ENCODE data around the gene DUSP9.
"Not testable (repeated sequence)": the region's sequence is repeated elsewhere in the genome, so short reads cannot be mapped to it uniquely, and the experiment has no call there.

DUSP9 gene, protein sequence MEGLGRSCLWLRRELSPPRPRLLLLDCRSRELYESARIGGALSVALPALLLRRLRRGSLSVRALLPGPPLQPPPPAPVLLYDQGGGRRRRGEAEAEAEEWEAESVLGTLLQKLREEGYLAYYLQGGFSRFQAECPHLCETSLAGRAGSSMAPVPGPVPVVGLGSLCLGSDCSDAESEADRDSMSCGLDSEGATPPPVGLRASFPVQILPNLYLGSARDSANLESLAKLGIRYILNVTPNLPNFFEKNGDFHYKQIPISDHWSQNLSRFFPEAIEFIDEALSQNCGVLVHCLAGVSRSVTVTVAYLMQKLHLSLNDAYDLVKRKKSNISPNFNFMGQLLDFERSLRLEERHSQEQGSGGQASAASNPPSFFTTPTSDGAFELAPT

GRCh38 chrX:153646620-153647373, at the start of gene DUSP9:
Gene DUSP9 (plus strand): TSS chrX:153647203. CDS start chrX:153647954, 751 bp downstream.
- no peak for DNase-seq

GRCh38 chrX:153598541-153599191, 48.3 kb upstream of the DUSP9 start, which contains the start of gene CCNQ:
Gene CCNQ (minus strand): TSS chrX:153599139. CDS start chrX:153599073, 66 bp downstream.
- no peak for DNase-seq

DNA sequence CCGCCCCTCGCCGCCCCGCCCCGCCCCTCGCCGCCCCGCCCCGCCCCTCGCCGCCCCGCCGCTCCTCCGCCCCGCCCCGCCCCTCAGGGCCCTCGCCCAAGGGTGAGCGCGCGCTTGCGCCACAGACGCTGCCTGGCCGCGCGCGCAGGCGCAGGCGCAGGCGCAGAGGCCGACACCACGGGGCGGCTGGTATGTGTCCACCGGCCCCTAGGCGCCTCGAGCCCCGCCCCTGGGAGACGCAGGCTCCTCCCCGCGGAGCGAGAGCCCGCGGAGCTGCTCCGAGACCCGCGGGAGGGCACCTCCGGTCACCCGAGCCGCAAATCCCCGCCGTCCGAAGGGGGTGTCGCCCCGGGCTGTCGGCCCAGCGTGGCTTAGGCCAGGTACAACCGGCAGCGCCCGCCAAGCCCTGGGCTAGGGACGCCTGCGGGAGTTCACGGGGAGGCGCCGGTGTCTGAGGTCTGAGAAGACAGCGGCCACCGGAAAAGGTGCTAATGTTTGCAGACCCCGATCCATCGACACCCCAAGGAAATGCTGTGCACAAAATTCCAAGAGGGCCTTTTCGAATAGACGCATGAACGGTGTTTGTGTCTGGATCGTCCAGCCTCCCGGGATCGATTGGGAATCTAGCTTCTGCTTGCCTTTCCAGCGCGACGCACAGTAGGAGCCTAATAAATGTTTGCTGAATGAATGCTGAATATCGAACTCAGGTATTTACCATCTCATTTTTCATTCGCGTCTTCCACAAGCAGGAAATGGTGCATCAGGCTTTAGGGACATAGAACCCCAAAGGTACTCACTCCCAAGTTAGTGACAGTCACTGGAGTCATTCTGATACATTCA, 47.6 kb upstream of the DUSP9 start:
- peak; percentile 24 for DNase-seq

DNA sequence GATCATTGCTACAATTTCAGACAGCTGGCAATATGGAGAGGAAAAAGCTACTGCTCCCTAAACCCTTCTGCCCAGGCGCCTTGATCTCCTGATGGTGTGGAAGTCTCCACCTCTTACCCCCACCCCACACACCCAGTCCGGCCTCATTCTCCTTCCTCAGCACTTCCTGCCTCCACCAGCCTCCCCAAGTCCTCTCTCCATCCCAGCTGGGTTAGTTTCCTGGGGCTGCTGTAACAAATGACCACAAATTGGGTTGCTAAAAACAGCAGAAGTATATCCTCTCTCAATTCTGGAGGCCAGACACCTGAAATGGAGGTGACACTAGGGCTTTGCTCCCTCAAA, 47.0 kb upstream of the DUSP9 start:
- DNase-seq: no peak

- no peak for DNase-seq
These were observed 46.1 kb upstream of the DUSP9 start for GRCh38 chrX:153600921-153601320.

DNA sequence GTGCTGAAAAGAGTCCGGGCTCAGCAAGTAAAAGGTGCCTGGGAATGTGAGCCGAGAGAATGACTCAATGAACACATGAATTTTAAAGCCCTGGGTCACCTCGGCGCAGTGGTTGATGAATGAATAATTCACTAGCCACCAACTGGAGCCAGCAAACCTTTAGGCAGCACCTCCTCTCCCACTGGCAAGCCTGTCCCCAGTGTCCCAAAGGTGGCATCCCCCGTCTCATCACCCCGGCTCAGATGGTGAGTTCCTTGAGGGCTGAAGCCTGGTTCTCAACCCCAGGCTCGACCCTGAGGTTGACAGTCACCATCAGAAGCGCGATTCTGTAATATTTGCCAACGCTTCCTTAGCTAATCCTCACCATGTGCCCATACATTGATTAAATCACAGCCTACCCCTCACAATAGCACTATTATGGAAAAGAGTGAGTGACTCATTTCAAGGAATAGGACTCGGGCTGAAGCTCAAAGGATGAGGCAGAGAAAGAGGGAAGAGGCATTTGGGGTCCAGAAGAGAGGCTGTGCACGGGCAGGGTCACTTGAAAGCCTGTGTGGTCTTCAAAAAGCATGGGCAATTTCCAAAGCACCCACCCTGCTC, 45.4 kb upstream of the DUSP9 start:
- no peak for DNase-seq

DNA sequence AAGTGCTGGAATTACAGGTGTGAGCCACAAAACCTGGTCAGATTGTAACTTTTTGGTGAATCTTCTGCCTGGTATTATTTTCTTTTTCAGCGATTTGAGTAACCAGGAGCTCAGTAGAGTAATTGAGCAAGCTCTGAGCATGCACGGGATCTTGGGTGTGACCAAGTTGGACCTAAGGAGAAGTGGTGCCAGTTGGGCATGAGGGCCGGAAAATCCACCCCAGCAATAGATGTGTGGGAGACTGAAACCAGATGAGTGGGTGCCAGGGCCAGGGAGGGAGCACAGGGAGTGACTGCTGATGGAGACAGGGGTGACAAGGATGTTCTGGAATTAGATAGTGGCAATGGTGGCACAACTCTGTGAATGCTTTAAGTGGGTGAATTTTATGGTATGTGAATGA, 44.4 kb upstream of the DUSP9 start:
- DNase-seq: no peak

DNA sequence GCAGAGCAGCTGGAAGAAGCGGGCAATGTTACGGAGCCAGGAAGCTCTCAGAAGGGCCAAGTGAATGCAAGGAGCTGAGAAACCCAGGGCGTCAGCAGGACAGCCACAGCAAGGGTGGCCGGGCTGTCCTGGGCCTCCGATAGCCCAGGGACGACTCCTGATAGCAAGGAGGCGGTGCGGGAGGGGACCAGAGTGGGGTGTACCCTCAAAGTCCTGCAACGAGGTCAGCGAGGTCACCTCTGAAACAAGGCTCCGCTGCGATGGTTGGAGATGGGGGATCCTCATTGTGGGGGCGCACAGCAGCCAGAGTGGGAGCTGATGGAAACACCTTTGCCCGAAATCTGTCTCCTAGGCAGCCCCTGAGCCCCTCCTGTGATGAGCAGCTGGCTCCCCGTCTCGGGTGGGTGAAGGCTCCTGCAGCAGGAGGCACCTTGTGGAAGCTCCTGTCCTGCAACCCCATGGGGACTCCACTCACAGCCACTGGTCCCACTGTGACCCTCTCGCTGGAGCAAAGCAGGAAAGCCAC, 43.8 kb upstream of the DUSP9 start:
- DNase-seq: no peak

- not testable (repeated sequence) for DNase-seq
These were observed 42.2 kb upstream of the DUSP9 start for GRCh38 chrX:153604666-153605380.

GRCh38 chrX:153606503-153606902, 40.5 kb upstream of the DUSP9 start:
- no peak for DNase-seq

GRCh38 chrX:153608376-153608775, 38.6 kb upstream of the DUSP9 start:
- DNase-seq: no peak

DNA sequence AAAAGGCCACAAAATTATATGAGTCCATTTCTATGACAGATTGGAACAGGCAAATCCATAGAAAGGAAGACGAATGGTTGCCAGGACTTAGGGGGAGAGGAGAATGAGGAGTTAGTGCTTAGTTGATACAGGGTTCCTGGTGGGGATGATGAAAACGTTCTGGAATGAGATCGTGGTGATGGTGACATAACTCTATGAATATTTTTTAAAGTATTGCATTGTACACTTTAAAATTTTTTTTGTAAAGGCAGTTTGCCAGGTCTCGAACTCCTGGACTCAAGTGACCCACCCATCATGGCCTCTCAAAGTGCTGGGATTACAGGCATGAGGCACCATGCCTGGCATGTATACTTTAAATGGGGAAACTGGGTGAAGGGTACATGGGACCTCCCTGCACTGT, 38.2 kb upstream of the DUSP9 start:
- DNase-seq: no peak

DNA sequence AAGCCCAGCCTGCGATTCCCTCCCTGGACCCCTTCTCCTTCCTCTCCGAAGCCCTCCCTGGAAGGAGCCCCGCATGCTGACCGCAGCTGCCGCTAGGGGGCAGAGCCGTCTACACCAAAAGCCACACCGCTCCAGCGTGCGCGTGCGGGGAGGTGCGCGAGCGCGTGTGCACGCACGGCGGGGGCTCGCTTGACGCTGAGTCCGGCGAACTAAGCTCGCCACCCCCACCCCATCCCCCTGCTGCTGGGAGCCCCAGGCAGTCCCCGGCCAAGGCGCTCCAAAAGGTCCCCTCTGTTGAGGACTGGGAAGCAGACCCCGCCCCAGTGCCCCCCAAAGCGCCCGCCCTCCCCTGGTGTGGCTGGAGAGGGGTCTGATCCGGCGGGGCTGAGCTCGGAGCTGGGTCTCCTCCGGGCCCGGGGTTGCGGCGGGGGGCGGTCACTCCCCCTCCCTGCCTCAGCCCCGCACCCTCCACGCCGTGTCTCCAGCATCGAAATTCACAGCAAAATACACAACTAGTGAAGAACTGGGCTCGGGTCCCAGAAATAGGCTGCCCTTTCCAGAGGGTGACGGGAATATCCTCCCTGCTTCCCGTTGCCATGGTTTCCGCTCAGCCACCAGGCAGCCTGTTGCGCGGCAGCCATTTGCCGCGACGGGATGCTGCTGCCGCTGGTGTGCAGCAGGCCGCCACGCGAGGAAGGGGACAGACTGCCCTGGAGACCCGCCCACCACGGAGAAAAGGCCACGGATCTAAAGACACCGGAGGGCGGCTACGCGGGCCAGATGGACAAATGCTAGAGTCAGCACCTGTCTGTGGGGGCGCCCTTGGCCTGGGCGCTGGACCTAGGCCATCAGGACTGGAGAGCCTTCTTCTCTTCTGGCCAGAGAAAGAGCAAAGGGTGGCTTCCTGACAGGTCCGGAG, 36.8 kb upstream of the DUSP9 start:
- peak; percentile 17 for DNase-seq

GRCh38 chrX:153610836-153611213, 36.2 kb upstream of the DUSP9 start:
- DNase-seq: no peak

GRCh38 chrX:153611298-153612095, 35.5 kb upstream of the DUSP9 start:
- DNase-seq: no peak

DNA sequence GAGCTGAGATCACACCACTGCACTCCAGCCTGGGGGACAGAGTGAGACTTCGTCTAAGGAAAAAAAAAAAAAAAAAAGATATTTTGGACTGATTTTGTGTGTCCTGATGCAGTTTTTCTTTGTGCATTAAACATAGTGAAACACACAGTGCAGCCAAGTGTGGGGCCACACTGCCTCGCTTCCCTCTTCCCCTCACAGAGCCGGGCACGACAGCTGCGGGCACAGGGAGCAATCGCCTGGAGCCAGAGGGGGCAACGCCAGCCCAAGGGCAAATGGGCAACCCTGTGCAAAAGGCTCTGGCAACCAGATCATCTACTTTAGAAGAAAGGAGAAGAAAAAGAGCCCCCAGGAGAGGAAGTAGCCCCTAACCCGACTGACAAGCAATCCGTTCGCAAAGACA, 34.6 kb upstream of the DUSP9 start:
- DNase-seq: no peak

GRCh38 chrX:153614818-153615217, 32.2 kb upstream of the DUSP9 start:
- no peak for DNase-seq

DNA sequence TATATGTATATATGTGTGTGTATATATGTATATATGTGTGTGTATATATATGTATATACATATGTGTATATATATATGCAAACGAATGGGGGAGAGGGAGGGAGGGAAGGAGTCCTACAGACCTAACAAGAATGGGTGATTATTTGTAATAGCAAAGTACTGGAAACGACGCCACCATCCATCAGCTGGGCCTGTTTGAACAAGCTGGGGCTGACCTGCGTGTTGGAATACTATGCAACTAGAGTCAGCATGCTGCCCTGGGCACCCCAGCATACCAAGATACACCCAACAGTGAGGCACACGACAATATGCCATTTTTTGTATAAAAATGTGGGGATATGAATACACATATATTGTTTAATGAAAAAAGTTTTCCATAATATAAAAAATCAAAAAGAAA, 26.4 kb upstream of the DUSP9 start:
- no peak for DNase-seq

DNA sequence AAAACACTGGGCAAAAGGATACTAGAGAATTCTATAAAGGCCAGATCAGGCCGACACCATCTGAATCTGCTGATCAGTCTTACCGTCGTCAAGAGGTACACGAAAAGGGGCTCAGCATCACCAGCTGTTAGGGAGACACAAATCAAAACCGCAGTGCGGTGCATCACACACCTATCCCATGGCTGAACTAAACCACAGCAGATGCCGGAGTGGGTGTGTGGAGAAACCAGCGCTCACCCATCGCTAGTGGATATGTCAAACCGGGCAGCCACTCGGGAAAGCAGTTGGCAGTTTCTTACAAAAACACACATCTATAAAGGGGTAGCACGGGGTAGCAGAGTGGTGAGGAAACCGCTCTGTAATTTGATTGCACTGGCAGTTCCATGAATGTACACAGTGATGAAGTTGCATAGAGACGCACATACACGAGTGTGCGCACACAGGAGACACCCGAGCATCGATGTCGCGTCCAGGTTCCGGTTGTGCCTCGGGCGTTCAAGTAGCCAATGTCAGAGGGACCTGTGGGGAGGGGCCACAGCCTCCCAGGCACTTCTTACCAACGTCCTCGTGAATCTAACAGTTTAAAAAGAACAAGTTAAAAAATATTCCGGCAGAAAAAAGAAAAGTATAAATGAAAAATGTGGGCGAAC, 24.9 kb upstream of the DUSP9 start:
- no peak for DNase-seq
